Rectal smooth muscle tissue (tissue), 1 donor: ENCODE measurements around the gene MRPL10.

Experiments
- H3K27ac ChIP-seq: one replicate; pipeline ENCODE4 v1.7.0; 2013; ENCODE audit warnings: low read depth, low read length, inconsistent platforms
- H3K27me3 ChIP-seq: one replicate; pipeline ENCODE4 v1.7.0; 2013; ENCODE audit warnings: low read length; ENCODE audit not compliant: control insufficient read depth, insufficient read depth
- H3K36me3 ChIP-seq: one replicate; pipeline ENCODE4 v1.7.0; 2013; ENCODE audit warnings: low read length; ENCODE audit not compliant: control insufficient read depth, insufficient read depth
- H3K4me1 ChIP-seq: one replicate; pipeline ENCODE4 v1.7.0; 2013; ENCODE audit warnings: low read length; ENCODE audit not compliant: control insufficient read depth, insufficient read depth
- H3K4me3 ChIP-seq: one replicate; pipeline ENCODE4 v1.7.0; 2013; ENCODE audit warnings: low read length
- H3K9ac ChIP-seq: one replicate; pipeline ENCODE4 v1.7.0; 2013; ENCODE audit warnings: low read length

MRPL10 gene

GRCh38 chr17:47823519-47823918 is 7.8 kb downstream of the MRPL10 start:
- H3K9ac ChIP-seq: no peak overlapping the region
- no peak overlapping the region for H3K4me3 ChIP-seq
- H3K36me3 ChIP-seq: peaks cover 18% of the 10 kb centered on the region
- no peak overlapping the region for H3K27ac ChIP-seq
- peaks cover 6% of the 10 kb centered on the region for H3K4me1 ChIP-seq
- no peaks in the 10 kb centered on the region for H3K27me3 ChIP-seq

- H3K4me1 ChIP-seq: peaks cover 6% of the 10 kb centered on the region
- no peaks in the 10 kb centered on the region for H3K27me3 ChIP-seq
- no peak overlapping the region for H3K9ac ChIP-seq
- H3K27ac ChIP-seq: no peak overlapping the region
- H3K36me3 ChIP-seq: peaks cover 26% of the 10 kb centered on the region
- H3K4me3 ChIP-seq: no peak overlapping the region
Measured at GRCh38 chr17:47822785-47823184, 8.6 kb downstream of the MRPL10 start.

GRCh38 chr17:47821424-47822391 is 9.6 kb downstream of the MRPL10 start, which contains the start of gene OSBPL7:
Gene OSBPL7 (minus strand): TSS chr17:47821794. CDS start chr17:47820278, 1,516 bp downstream.
- Histone ChIP-seq H3K4me1 (peaks cover 6% of the 10 kb centered on the region), H3K36me3 (peaks cover 29% of the 10 kb centered on the region), H3K27ac (no peak within 1 kb of the TSS)

DNA sequence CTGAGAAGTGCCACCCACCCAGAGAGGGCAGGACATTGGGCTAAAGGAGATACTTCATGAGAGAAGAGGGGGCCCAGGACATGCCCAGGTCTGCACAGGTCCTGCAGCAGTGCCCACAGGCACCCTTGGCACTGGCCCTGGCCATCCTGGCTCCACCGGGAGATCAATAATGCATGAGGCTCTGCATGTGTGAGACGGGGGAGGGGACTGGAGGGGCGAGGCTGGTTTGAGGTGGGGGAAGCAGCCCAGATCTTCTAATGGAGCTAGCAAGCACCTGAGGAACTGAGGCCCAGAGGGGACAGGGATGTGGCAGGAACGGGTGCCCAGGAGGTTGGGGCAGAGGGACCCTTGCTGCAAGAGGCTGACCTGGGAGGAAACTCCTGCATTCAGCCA is 10.3 kb downstream of the MRPL10 start:
- Histone ChIP-seq H3K27ac (no peak overlapping the region), H3K36me3 (peaks cover 28% of the 10 kb centered on the region), H3K9ac (peak overlapping the region; percentile 74), H3K27me3 (no peaks in the 10 kb centered on the region), H3K4me1 (peaks cover 6% of the 10 kb centered on the region), H3K4me3 (peak overlapping the region; percentile 88)

More at GRCh38 chr17:47821424-47822391, 9.6 kb downstream of the MRPL10 start, which contains the start of gene OSBPL7:
- Histone ChIP-seq H3K27me3 (no peaks in the 10 kb centered on the region), H3K9ac (peak within 1 kb of the TSS; percentile 74), H3K4me3 (peak within 1 kb of the TSS; percentile 88)

- Histone ChIP-seq H3K27ac (no peak overlapping the region), H3K4me1 (peaks cover 6% of the 10 kb centered on the region), H3K27me3 (no peaks in the 10 kb centered on the region), H3K4me3 (peak overlapping the region; percentile 88), H3K9ac (peak overlapping the region; percentile 45), H3K36me3 (peaks cover 31% of the 10 kb centered on the region)
Measured at GRCh38 chr17:47820033-47820789, 11.1 kb downstream of the MRPL10 start.

GRCh38 chr17:47819475-47819874 is 11.9 kb downstream of the MRPL10 start:
- H3K27ac ChIP-seq: no peak overlapping the region
- no peak overlapping the region for H3K9ac ChIP-seq
- peaks cover 31% of the 10 kb centered on the region for H3K36me3 ChIP-seq
- H3K4me1 ChIP-seq: peaks cover 6% of the 10 kb centered on the region
- no peaks in the 10 kb centered on the region for H3K27me3 ChIP-seq
- H3K4me3 ChIP-seq: no peak overlapping the region

GRCh38 chr17:47818002-47818695 is 13.2 kb downstream of the MRPL10 start:
- peaks cover 6% of the 10 kb centered on the region for H3K4me1 ChIP-seq
- peaks cover 30% of the 10 kb centered on the region for H3K36me3 ChIP-seq
- no peak overlapping the region for H3K4me3 ChIP-seq
- H3K27me3 ChIP-seq: no peaks in the 10 kb centered on the region
- no peak overlapping the region for H3K9ac ChIP-seq
- no peak overlapping the region for H3K27ac ChIP-seq

DNA sequence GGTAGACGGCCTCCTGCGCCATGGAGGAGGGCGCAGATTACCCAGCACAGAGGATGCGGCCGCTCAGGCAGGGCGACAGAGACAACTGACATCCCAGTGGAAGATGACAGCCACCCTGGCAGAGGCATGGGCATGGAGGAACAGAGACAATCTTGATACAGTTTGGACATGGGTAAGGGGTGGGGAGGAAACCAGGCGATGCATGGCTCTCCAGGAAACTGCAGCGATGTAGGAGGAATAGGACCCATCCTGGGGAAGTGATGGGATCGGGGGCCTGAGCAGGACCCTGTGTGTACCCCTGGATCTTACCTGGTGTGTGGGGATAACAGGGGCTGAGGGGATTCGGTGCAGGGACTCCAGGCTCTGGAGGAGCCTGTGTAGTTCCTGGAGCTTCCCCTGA is 14.4 kb downstream of the MRPL10 start:
- H3K9ac ChIP-seq: no peak overlapping the region
- H3K4me1 ChIP-seq: peaks cover 6% of the 10 kb centered on the region
- H3K36me3 ChIP-seq: peaks cover 35% of the 10 kb centered on the region
- H3K27ac ChIP-seq: no peak overlapping the region
- H3K27me3 ChIP-seq: no peaks in the 10 kb centered on the region
- no peak overlapping the region for H3K4me3 ChIP-seq

DNA sequence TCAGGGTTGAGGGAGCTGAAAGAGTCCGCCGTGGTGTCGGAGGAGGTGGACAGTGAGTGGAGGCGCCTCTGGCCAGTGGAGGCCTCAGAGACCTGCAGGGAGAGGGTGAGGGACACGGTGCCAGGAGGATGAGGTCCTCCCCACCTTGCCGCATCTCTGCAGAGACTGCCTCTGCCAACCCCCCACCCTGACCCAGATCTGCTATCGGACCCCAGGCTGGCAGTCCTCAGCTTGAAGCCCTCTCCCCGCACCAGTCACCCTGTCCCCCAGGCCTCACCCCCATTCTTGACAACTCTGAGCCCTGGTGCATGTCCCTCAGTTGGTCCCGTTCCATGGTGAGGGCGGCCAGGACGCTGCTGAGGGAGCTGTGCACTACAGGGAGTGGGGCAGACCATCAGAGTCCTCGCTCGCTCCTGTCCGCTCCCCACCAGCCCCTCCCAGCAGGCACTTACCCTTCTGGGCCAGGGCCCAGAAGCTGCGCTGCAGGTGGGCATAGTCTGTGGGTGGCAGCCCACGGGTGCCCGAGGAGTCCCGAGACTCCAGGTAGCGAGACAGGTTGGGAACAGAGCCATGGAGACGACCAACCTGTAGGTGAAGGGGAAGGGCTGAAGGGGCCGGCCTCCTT is 15.1 kb downstream of the MRPL10 start:
- Histone ChIP-seq H3K4me1 (peaks cover 6% of the 10 kb centered on the region), H3K4me3 (no peak overlapping the region), H3K27me3 (no peaks in the 10 kb centered on the region), H3K27ac (no peak overlapping the region), H3K9ac (no peak overlapping the region), H3K36me3 (peaks cover 35% of the 10 kb centered on the region)

GRCh38 chr17:47815106-47815918 is 16.0 kb downstream of the MRPL10 start:
- Histone ChIP-seq H3K9ac (no peak overlapping the region), H3K27ac (no peak overlapping the region), H3K36me3 (peaks cover 35% of the 10 kb centered on the region), H3K4me3 (no peak overlapping the region), H3K4me1 (no peaks in the 10 kb centered on the region), H3K27me3 (no peaks in the 10 kb centered on the region)

- Histone ChIP-seq H3K27ac (no peak overlapping the region), H3K27me3 (no peaks in the 10 kb centered on the region), H3K36me3 (peaks cover 41% of the 10 kb centered on the region), H3K4me1 (no peaks in the 10 kb centered on the region), H3K9ac (no peak overlapping the region), H3K4me3 (no peak overlapping the region)
Measured at GRCh38 chr17:47813512-47814031, 17.8 kb downstream of the MRPL10 start.
